ENCODE data around the gene NUDT4. TPM values are rescaled to one million over a fixed set of nuclear protein-coding genes. Genes with fewer than 3 reads are reported as not detected.

Gene NUDT4
- total and polyA plus RNA-seq, 2 donors (not counting 3 experiments of a cell fraction or from before 2014, with no cell fraction given), result 76.0 to 161 TPM

GRCh38 chr12:93407054-93407962 is 29.6 kb downstream of the NUDT4 start:
- CTCF ChIA-PET, result interaction anchor here (0.8 to 3.0 kb wide), 2 partner anchors 420 to 622 kb away, joined by 3 to 10 read pairs; no protein-coding TSS in a partner anchor
- Histone ChIP-seq H4K20me1 (replicated peaks; ENCODE audit: control insufficient read depth, extremely low read depth, insufficient read depth, low read length) (no peaks in the 10 kb centered on the region), H3K4me1 (ENCODE audit: control insufficient read depth, extremely low read depth, insufficient read depth, low read length) (peaks cover 15% of the 10 kb centered on the region), H3K27ac (ENCODE audit: insufficient read depth, low read depth, low read length) (no peak overlapping the region), H3K9me3 (replicated peaks; ENCODE audit: control insufficient read depth, insufficient read depth, low read length) (no peaks in the 10 kb centered on the region), H3K9ac (replicated peaks; ENCODE audit: extremely low read depth, insufficient read depth, low read length) (no peak overlapping the region), H3K27me3 (ENCODE audit: control insufficient read depth in 2 of 2, insufficient read depth in 2 of 2, low read length in 2 of 2) (no peaks in the 10 kb centered on the region), H3K36me3 (ENCODE audit: control insufficient read depth in 2 of 2, extremely low read depth in 1 of 2, insufficient read depth in 2 of 2, low read length in 2 of 2) (peaks cover 4 to 9% of the 10 kb centered on the region in 2 experiments), H3K4me2 (ENCODE audit: insufficient read depth, low read length) (no peak overlapping the region), H3K4me3 (replicated peaks in 1 of 3; ENCODE audit: insufficient read depth in 1 of 3, low read depth in 1 of 3, low read length in 3 of 3) (no peak overlapping the region), H3K79me2 (ENCODE audit: control insufficient read depth, insufficient read depth, low read length) (peaks cover 9% of the 10 kb centered on the region), H2AFZ (ENCODE audit: low read depth, low read length) (no peak overlapping the region), H3K9me1 (replicated peaks; ENCODE audit: control insufficient read depth, extremely low read depth, insufficient read depth, low read length) (peaks cover 3% of the 10 kb centered on the region)
- intact Hi-C loops (cut with micrococcal nuclease), result no loop called here
- TF ChIP-seq JUN (IDR thresholded peaks at IDR 0.05; ENCODE audit: borderline replicate concordance, insufficient read depth, insufficient read length, low read depth), result no peak
- TF ChIP-seq POLR2AphosphoS5 (IDR thresholded peaks at IDR 0.05; ENCODE audit: insufficient read depth, low read depth, low read length), result no peak
- TF ChIP-seq POLR2A (IDR thresholded peaks at IDR 0.05; ENCODE audit: low read depth, low read length), result no peak
- no peak for TF ChIP-seq CTCF (IDR thresholded peaks at IDR 0.05; ENCODE audit: extremely low read depth in 1 of 2, insufficient read depth in 1 of 2, low read depth in 1 of 2, low read length in 2 of 2)
- no peak for TF ChIP-seq GATA2 (IDR thresholded peaks at IDR 0.05; ENCODE audit: insufficient read depth, insufficient read length, low read depth, low read length)
- TF ChIP-seq EZH2 (IDR thresholded peaks at IDR 0.05; ENCODE audit: borderline replicate concordance, low read depth, low read length, severe bottlenecking), result no peak
- TF ChIP-seq MAX (IDR thresholded peaks at IDR 0.05; ENCODE audit: insufficient read depth, insufficient read length), result no peak
- no peak for TF ChIP-seq MYC (IDR thresholded peaks at IDR 0.05; ENCODE audit: low read depth, low read length)
- no peak for TF ChIP-seq FOS (IDR thresholded peaks at IDR 0.05; ENCODE audit: borderline replicate concordance, insufficient read depth, low read length)
- POLR2A ChIA-PET, result no interaction called here
- no TSS peak for BruUV-seq (replicated peaks)
- dilution Hi-C loops (cut with MboI; ENCODE audit: extremely low pct_ligation_motif_present, low sequenced_read_pairs), result no loop called here
- DNase-seq (ENCODE audit: low read depth, low spot score) (no peak), FAIRE-seq (no peak)
